HCT116 (cell line): ENCODE data around the gene HLA-DRB5.

Experiments used
- RAD21 ChIP-seq: IDR thresholded peaks from 2 replicates; pipeline ENCODE4 v1.6.1; 2012; ENCODE audit warnings: low read depth, mild to moderate bottlenecking
- REST ChIP-seq: IDR thresholded peaks from 2 replicates; pipeline ENCODE4 v1.6.1; 2012; ENCODE audit warnings: low read depth

GRCh38 chr6:32566957-32567356 is 36.9 kb upstream of the HLA-DRB5 start:
- no peak for TF ChIP-seq REST
- no peak for TF ChIP-seq RAD21
